Measurements from ENCODE around the gene KRTAP10-10.
"Not testable (repeated sequence)": the region's sequence is repeated elsewhere in the genome, so short reads cannot be mapped to it uniquely, and the experiment has no call there.

Gene KRTAP10-10

DNA sequence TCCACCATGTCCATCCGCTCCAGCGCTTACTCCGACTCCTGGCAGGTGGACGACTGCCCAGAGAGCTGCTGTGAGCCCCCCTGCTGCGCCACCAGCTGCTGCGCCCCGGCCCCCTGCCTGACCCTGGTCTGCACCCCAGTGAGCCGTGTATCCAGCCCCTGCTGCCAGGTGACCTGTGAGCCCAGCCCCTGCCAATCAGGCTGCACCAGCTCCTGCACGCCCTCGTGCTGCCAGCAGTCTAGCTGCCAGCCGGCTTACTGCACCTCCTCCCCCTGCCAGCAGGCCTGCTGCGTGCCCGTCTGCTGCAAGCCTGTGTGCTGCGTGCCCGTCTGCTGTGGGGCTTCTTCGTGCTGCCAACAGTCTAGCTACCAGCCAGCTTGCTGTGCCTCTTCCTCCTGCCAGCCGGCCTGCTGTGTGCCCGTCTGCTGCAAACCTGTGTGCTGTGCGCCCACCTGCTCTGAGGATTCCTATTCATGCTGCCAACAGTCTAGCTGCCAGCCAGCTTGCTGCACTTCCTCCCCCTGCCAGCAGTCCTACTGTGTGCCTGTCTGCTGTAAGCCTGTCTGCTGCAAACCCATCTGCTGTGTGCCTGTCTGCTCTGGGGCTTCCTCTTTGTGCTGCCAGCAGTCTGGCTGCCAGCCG, 9.9 kb upstream of the KRTAP10-10 start:
- DNase-seq = not testable (repeated sequence)

GRCh38 chr21:44627831-44628233, 9.3 kb upstream of the KRTAP10-10 start:
- not testable (repeated sequence) for DNase-seq

- DNase-seq = no peak
Observed at GRCh38 chr21:44628707-44629391, 8.3 kb upstream of the KRTAP10-10 start.

DNA sequence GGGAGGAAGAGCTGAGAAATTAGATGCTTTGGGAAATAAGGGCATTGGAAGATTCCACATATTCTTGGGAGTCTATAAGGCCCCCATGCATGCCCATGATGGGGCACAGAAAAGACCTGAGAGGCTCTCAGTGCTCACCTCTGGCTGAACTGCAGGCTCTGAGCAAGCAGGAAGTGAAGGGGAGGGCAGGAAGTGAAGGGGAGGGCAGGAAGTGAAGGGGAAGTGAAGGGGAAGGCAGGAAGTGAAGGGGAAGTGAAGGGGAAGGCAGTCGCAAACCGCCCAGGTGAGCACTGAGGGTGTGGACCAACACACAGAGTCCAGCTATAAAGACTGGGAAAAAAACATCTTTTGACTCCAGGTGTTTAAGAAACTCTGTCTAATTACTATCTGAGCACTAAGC, 6.7 kb upstream of the KRTAP10-10 start:
- no peak for DNase-seq

DNA sequence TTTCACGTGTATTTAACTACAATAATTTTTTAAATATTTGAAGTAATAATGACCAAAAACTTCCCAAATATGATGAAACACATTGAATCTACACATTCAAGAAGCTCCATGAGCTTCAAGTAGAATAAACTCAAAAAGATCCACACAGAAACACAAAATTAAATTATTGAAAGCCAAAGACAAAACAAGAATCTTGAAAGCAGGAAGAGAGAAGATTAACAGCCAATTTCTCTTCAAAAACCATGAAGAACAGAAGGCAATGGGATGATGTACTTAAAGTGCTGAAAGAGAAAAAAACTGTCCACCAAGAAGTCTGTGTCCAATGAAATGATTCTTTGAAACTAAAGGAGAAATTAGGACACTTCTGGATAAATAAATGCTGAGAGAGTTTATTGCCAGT, 5.1 kb upstream of the KRTAP10-10 start:
- DNase-seq = no peak

DNA sequence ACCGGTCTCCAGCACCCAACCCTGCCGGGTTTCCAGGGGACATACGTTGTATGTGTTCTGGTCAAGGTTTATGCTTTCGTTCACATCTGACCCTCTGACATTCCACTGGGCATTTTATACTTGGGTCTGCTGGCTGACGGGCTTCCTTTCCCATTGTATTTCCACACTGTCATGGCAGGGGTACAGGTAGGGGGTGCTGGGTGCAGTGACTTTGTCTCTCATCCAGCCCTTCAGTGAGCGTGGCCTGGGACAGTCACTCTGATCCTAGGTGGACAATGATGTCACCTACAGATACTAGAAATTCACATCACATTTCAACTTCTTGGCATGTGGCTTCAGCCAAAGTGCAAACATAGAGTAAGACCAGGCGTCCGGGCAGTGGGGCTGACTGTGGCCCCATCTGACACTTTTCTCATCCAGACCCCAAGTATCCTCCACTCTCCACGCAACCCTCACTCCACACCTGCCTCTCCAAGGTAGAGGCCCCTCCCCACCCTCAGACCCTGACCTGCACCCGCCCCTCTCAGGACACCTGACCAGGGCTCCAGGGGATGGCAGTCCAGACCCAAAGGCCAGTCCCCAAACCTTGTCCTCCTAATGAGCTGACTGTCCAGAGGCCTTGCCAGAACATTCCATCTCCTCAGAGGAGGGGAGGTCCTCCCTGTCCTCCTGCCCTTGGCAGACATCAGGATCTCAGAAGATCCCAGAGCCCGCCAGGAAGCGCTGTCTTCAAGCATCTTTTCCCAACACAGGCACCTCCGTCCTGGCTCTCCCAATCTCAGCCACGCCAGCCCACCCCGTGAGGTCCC, 743 bp upstream of the KRTAP10-10 start:
- DNase-seq = no peak

- not testable (repeated sequence) for DNase-seq
Observed at GRCh38 chr21:44637851-44638348, 744 bp downstream of the KRTAP10-10 start.

GRCh38 chr21:44638506-44639330, 1.6 kb downstream of the KRTAP10-10 start:
- DNase-seq = not testable (repeated sequence)

GRCh38 chr21:44639331-44639655, 2.1 kb downstream of the KRTAP10-10 start:
- DNase-seq = no peak

GRCh38 chr21:44640761-44641160, 3.6 kb downstream of the KRTAP10-10 start:
- DNase-seq = no peak

GRCh38 chr21:44643741-44644310, 6.7 kb downstream of the KRTAP10-10 start:
- DNase-seq = no peak

GRCh38 chr21:44644878-44645277, 7.7 kb downstream of the KRTAP10-10 start:
- DNase-seq = no peak

GRCh38 chr21:44646366-44647221, 9.4 kb downstream of the KRTAP10-10 start, which contains the start of gene KRTAP10-11:
KRTAP10-11 (plus strand) TSS chr21:44646414; CDS start chr21:44646459, 45 bp downstream.
- not testable (repeated sequence) for DNase-seq

- no peak for DNase-seq
Observed at GRCh38 chr21:44647222-44647552, 10.0 kb downstream of the KRTAP10-10 start.

GRCh38 chr21:44648557-44649311, 11.6 kb downstream of the KRTAP10-10 start:
- DNase-seq = no peak

- no peak for DNase-seq
Observed at GRCh38 chr21:44649521-44650100, 12.5 kb downstream of the KRTAP10-10 start.

- no peak for DNase-seq
Observed at GRCh38 chr21:44650265-44650972, 13.3 kb downstream of the KRTAP10-10 start.

DNA sequence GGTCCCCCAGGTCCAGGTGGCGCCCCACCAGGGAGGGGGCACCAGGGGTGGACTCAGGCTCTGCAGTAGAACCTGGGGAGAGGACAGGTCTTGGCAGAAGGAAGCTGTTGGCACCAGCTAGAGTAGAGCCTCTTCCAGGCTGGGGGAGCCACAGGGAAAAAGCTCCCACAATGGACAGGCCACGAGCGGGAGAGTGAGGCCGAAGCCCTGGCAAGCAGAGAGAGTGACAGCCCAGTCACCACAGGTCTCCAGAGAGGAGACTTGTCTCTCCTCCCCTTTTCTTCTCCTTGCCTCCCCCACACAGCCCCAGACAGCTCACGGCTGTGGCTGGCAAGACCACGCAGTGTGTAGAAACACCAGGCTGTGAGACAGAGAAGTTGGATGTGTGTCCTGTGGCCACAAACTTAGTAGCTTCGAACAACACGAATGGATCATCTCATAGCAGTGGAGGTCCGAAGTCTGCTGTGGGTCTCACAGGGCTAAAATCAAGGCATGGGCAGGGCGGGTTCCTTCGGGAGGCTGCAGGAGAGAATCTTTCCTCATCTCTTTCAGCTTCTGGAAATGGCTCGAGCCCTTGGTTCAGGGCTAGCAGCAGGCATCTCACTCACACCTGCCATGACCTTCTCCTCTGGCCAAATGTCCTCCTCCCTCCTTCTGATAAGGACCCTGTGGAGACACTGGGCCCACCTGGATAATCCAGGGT, 14.0 kb downstream of the KRTAP10-10 start:
- DNase-seq = no peak

- no peak for DNase-seq
Observed at GRCh38 chr21:44653123-44653522, 16.0 kb downstream of the KRTAP10-10 start.

Measured in GDM1 (cell line).